Measurements from ENCODE around the gene SYCP1.
"Not testable (repeated sequence)": the region's sequence is repeated elsewhere in the genome, so short reads cannot be mapped to it uniquely, and the experiment has no call there.

Gene SYCP1

GRCh38 chr1:114896795-114897194, 42.1 kb downstream of the SYCP1 start:
- H3K4me1 ChIP-seq (ENCODE audit: insufficient read depth, low read length): no peaks in the 10 kb centered on the region
- no peak overlapping the region for H2AFZ ChIP-seq (ENCODE audit: low read depth, low read length)
- H3K27me3 ChIP-seq (ENCODE audit: insufficient read depth, low read length): peaks cover 3% of the 10 kb centered on the region
- H3K9me3 ChIP-seq (ENCODE audit: low read length): no peaks in the 10 kb centered on the region
- H3K36me3 ChIP-seq (ENCODE audit: insufficient read depth, low read length): no peaks in the 10 kb centered on the region
- H3K4me3 ChIP-seq (ENCODE audit: low read length): no peak overlapping the region

DNA sequence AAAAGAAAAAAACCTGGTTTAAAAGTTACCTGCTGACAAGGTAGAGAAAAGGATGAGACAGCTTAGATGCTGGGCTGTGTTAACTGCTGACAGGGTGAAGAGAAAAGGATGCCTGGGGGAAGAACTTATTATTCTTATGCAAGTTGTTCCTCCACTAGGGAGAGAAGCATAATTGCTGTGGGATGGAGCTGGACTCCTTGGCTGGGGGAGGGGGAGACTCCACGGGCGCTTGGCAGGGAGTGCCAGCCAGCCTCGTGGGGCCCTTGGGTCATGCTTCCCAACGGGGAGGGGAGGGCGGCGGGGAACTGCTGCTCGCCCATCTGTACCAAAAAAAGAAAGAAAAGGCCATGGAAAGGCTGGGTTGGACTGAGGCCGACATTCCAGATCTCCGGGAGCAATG, 47.2 kb downstream of the SYCP1 start:
- no peaks in the 10 kb centered on the region for H3K9me3 ChIP-seq (ENCODE audit: low read length)
- no peaks in the 10 kb centered on the region for H3K4me1 ChIP-seq (ENCODE audit: insufficient read depth, low read length)
- no peak overlapping the region for H2AFZ ChIP-seq (ENCODE audit: low read depth, low read length)
- H3K27me3 ChIP-seq (ENCODE audit: insufficient read depth, low read length): peaks cover 3% of the 10 kb centered on the region
- H3K4me3 ChIP-seq (ENCODE audit: low read length): no peak overlapping the region
- no peaks in the 10 kb centered on the region for H3K36me3 ChIP-seq (ENCODE audit: insufficient read depth, low read length)

- Histone ChIP-seq H3K36me3 (ENCODE audit: insufficient read depth, low read length) (no peaks in the 10 kb centered on the region), H2AFZ (ENCODE audit: low read depth, low read length) (no peak overlapping the region), H3K27me3 (ENCODE audit: insufficient read depth, low read length) (peaks cover 3% of the 10 kb centered on the region), H3K4me3 (ENCODE audit: low read length) (no peak overlapping the region), H3K4me1 (ENCODE audit: insufficient read depth, low read length) (no peaks in the 10 kb centered on the region), H3K9me3 (ENCODE audit: low read length) (no peaks in the 10 kb centered on the region)
Observed at GRCh38 chr1:114902343-114902742, 47.7 kb downstream of the SYCP1 start.

GRCh38 chr1:114903480-114903879, 48.8 kb downstream of the SYCP1 start:
- no peak overlapping the region for H2AFZ ChIP-seq (ENCODE audit: low read depth, low read length)
- H3K36me3 ChIP-seq (ENCODE audit: insufficient read depth, low read length): no peaks in the 10 kb centered on the region
- H3K4me1 ChIP-seq (ENCODE audit: insufficient read depth, low read length): no peaks in the 10 kb centered on the region
- no peaks in the 10 kb centered on the region for H3K9me3 ChIP-seq (ENCODE audit: low read length)
- no peak overlapping the region for H3K4me3 ChIP-seq (ENCODE audit: low read length)
- H3K27me3 ChIP-seq (ENCODE audit: insufficient read depth, low read length): no peaks in the 10 kb centered on the region

- not testable (repeated sequence) for H2AFZ ChIP-seq (ENCODE audit: low read depth, low read length); H3K36me3 ChIP-seq (ENCODE audit: insufficient read depth, low read length); H3K4me3 ChIP-seq (ENCODE audit: low read length); H3K27me3 ChIP-seq (ENCODE audit: insufficient read depth, low read length); H3K4me1 ChIP-seq (ENCODE audit: insufficient read depth, low read length); H3K9me3 ChIP-seq (ENCODE audit: low read length)
Observed at GRCh38 chr1:114915720-114916119, 61.1 kb downstream of the SYCP1 start.

- Histone ChIP-seq H2AFZ (ENCODE audit: low read depth, low read length) (no peak overlapping the region), H3K36me3 (ENCODE audit: insufficient read depth, low read length) (no peaks in the 10 kb centered on the region), H3K4me1 (ENCODE audit: insufficient read depth, low read length) (no peaks in the 10 kb centered on the region)
Observed at GRCh38 chr1:114926607-114927006, 71.9 kb downstream of the SYCP1 start.

GRCh38 chr1:114927401-114927800, 72.7 kb downstream of the SYCP1 start:
- no peaks in the 10 kb centered on the region for H3K27me3 ChIP-seq (ENCODE audit: insufficient read depth, low read length)
- no peaks in the 10 kb centered on the region for H3K4me1 ChIP-seq (ENCODE audit: insufficient read depth, low read length)
- H3K4me3 ChIP-seq (ENCODE audit: low read length): no peak overlapping the region
- H3K9me3 ChIP-seq (ENCODE audit: low read length): no peaks in the 10 kb centered on the region
- H3K36me3 ChIP-seq (ENCODE audit: insufficient read depth, low read length): no peaks in the 10 kb centered on the region
- no peak overlapping the region for H2AFZ ChIP-seq (ENCODE audit: low read depth, low read length)

More at GRCh38 chr1:114926607-114927006, 71.9 kb downstream of the SYCP1 start:
- Histone ChIP-seq H3K9me3 (ENCODE audit: low read length) (no peaks in the 10 kb centered on the region), H3K27me3 (ENCODE audit: insufficient read depth, low read length) (no peaks in the 10 kb centered on the region), H3K4me3 (ENCODE audit: low read length) (no peak overlapping the region)

- Histone ChIP-seq H3K4me3 (ENCODE audit: low read length) (no peak overlapping the region), H3K9me3 (ENCODE audit: low read length) (no peaks in the 10 kb centered on the region), H3K27me3 (ENCODE audit: insufficient read depth, low read length) (no peaks in the 10 kb centered on the region), H3K4me1 (ENCODE audit: insufficient read depth, low read length) (no peaks in the 10 kb centered on the region), H2AFZ (ENCODE audit: low read depth, low read length) (no peak overlapping the region), H3K36me3 (ENCODE audit: insufficient read depth, low read length) (no peaks in the 10 kb centered on the region)
Observed at GRCh38 chr1:114956570-114956969, 101.9 kb downstream of the SYCP1 start.

DNA sequence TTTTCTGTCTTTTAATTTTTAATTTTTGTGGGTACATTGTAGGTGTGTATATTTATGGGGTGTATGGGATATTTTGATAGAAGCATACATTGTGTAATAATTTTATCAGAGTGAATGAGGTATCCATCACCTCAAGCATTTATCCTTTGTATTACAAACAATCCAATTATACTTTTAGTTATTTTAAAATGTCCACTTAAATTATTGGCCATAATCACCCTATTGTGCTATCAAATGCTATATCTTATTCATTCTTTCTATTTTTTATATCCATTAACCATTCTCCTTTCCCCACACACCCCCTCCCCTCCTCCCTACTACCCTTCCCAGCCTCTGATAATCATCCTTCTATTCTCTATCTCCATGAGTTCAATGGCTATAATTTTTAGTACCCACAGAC, 104.8 kb downstream of the SYCP1 start:
- Histone ChIP-seq H3K27me3 (ENCODE audit: insufficient read depth, low read length) (no peaks in the 10 kb centered on the region), H2AFZ (ENCODE audit: low read depth, low read length) (no peak overlapping the region), H3K4me1 (ENCODE audit: insufficient read depth, low read length) (no peaks in the 10 kb centered on the region), H3K36me3 (ENCODE audit: insufficient read depth, low read length) (no peaks in the 10 kb centered on the region), H3K9me3 (ENCODE audit: low read length) (no peaks in the 10 kb centered on the region), H3K4me3 (ENCODE audit: low read length) (no peak overlapping the region)

DNA sequence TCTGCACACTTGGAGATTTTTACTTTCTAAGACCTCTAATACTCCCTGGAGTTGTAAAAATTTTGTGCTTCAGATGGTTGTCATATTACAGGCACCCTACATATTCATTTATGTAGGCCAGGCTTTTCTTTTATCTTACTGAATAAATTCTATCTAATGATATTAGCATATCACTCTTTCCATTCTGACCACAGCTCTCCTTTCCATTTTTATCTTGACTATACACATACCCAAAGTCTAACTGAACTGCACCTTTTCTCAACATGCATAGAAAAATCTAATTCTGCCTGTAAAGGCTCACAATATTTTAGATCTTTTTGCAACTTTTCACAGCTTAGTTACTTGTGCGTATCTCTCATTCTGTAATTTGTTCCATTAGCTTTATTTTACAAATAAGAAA, 122.2 kb downstream of the SYCP1 start:
- Histone ChIP-seq H3K27me3 (ENCODE audit: insufficient read depth, low read length) (no peaks in the 10 kb centered on the region), H3K9me3 (ENCODE audit: low read length) (no peaks in the 10 kb centered on the region), H3K36me3 (ENCODE audit: insufficient read depth, low read length) (no peaks in the 10 kb centered on the region), H3K4me1 (ENCODE audit: insufficient read depth, low read length) (no peaks in the 10 kb centered on the region), H2AFZ (ENCODE audit: low read depth, low read length) (no peak overlapping the region), H3K4me3 (ENCODE audit: low read length) (no peak overlapping the region)

DNA sequence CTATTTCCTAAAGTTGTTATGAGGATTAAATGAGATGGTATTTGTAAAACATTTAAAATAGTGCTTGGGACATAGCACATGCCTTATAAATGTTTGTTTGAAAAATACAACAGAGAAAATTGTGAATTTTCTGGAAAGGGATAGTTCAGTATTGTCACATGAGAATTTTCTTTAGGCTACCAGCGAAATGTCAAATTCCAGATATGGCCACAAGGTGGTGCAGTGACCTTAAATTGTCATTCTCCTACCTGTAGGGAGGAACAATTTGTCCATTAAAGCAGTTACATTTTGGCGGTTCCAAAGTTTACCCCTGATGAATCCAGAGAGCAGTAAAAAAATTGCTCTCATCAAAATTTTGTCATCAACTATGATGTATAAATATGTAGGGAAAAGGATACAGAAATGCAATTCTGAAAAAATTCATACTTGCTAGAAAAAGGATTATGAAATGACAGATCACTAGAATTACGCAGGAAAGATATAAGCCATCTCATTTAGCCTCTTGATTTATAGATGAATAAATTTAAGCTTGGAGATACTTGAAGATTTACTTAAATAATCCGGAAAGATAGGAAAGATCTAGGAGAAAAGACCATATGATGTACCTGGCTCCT, 124.7 kb downstream of the SYCP1 start:
- no peak overlapping the region for H2AFZ ChIP-seq (ENCODE audit: low read depth, low read length)
- H3K4me1 ChIP-seq (ENCODE audit: insufficient read depth, low read length): no peaks in the 10 kb centered on the region
- H3K27me3 ChIP-seq (ENCODE audit: insufficient read depth, low read length): no peaks in the 10 kb centered on the region
- no peak overlapping the region for H3K4me3 ChIP-seq (ENCODE audit: low read length)
- H3K9me3 ChIP-seq (ENCODE audit: low read length): no peaks in the 10 kb centered on the region
- no peaks in the 10 kb centered on the region for H3K36me3 ChIP-seq (ENCODE audit: insufficient read depth, low read length)

DNA sequence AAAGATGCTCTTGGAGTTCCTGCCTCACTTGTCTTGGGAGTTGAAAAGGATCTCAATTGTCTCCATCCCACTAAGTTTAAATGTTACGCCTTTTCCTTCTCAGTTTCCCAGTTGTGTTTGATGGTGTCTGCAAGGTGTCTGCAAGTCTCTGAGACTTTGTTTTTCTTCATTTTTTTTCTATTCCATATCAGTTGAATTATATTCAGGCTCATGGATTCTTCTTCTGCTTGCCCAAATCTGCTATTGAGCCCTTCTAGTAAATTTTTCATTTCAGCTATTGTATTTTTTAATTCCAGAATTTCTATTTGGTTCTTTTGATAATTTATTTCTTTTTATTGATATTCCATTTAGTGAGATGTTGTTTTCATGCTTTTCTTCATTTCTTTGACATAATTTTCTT, 127.6 kb downstream of the SYCP1 start:
- H3K36me3 ChIP-seq (ENCODE audit: insufficient read depth, low read length): no peaks in the 10 kb centered on the region
- H2AFZ ChIP-seq (ENCODE audit: low read depth, low read length): no peak overlapping the region
- H3K4me1 ChIP-seq (ENCODE audit: insufficient read depth, low read length): no peaks in the 10 kb centered on the region
- no peaks in the 10 kb centered on the region for H3K27me3 ChIP-seq (ENCODE audit: insufficient read depth, low read length)
- no peaks in the 10 kb centered on the region for H3K9me3 ChIP-seq (ENCODE audit: low read length)
- no peak overlapping the region for H3K4me3 ChIP-seq (ENCODE audit: low read length)

- H3K27me3 ChIP-seq (ENCODE audit: insufficient read depth, low read length): no peaks in the 10 kb centered on the region
- no peaks in the 10 kb centered on the region for H3K9me3 ChIP-seq (ENCODE audit: low read length)
- no peaks in the 10 kb centered on the region for H3K4me1 ChIP-seq (ENCODE audit: insufficient read depth, low read length)
- no peak overlapping the region for H2AFZ ChIP-seq (ENCODE audit: low read depth, low read length)
- no peak overlapping the region for H3K4me3 ChIP-seq (ENCODE audit: low read length)
- no peaks in the 10 kb centered on the region for H3K36me3 ChIP-seq (ENCODE audit: insufficient read depth, low read length)
Observed at GRCh38 chr1:114986286-114986685, 131.6 kb downstream of the SYCP1 start.

DNA sequence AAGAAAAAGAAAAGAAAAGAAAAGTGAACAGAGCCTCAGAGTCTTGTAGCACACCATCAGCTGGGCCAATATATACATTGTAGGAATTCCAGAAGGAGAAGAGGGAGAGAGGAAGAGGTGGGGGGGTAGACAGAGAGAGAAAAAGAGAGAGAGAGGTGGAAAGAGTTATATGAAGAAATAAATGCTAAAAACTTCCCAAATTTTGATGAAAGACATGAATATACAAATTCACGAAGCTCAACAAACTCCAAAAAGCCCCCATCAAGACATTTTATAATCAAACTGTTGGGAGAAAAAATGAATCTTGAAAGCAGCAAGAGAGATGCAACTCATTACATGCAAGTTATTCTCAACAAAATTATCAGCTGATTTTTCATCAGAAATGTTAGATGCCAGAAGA, 133.4 kb downstream of the SYCP1 start:
- Histone ChIP-seq H3K4me3 (ENCODE audit: low read length) (no peak overlapping the region), H3K36me3 (ENCODE audit: insufficient read depth, low read length) (no peaks in the 10 kb centered on the region), H3K4me1 (ENCODE audit: insufficient read depth, low read length) (no peaks in the 10 kb centered on the region)

More for the DNA sequence above, 133.4 kb downstream of the SYCP1 start:
- Histone ChIP-seq H3K9me3 (ENCODE audit: low read length) (no peaks in the 10 kb centered on the region), H2AFZ (ENCODE audit: low read depth, low read length) (no peak overlapping the region), H3K27me3 (ENCODE audit: insufficient read depth, low read length) (no peaks in the 10 kb centered on the region)

All from neuron (in vitro differentiated cells).